GM19239 (cell line): ENCODE results near the gene TCEANC.
"Not testable (repeated sequence)": the region's sequence is repeated elsewhere in the genome, so short reads cannot be mapped to it uniquely, and the experiment has no call there.

Experiments used
- DNase-seq: peaks from one replicate; pipeline ENCODE4 v3.0.0; 2011; ENCODE audit warnings: low spot score; ENCODE audit not compliant: insufficient read length
- FAIRE-seq: peaks from 2 replicates; lab custom pipeline; 2011; peaks lifted over from hg19 to GRCh38; lab: Jason Lieb, UNC

Gene TCEANC, protein sequence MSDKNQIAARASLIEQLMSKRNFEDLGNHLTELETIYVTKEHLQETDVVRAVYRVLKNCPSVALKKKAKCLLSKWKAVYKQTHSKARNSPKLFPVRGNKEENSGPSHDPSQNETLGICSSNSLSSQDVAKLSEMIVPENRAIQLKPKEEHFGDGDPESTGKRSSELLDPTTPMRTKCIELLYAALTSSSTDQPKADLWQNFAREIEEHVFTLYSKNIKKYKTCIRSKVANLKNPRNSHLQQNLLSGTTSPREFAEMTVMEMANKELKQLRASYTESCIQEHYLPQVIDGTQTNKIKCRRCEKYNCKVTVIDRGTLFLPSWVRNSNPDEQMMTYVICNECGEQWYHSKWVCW

GRCh38 chrX:13652850-13653693 lies at the start of gene TCEANC:
TSS of gene TCEANC (plus strand) at chrX:13653141. CDS start at chrX:13662509, 9,368 bp downstream.
- DNase-seq (peak; percentile 40), FAIRE-seq (peak; percentile 100)

DNA sequence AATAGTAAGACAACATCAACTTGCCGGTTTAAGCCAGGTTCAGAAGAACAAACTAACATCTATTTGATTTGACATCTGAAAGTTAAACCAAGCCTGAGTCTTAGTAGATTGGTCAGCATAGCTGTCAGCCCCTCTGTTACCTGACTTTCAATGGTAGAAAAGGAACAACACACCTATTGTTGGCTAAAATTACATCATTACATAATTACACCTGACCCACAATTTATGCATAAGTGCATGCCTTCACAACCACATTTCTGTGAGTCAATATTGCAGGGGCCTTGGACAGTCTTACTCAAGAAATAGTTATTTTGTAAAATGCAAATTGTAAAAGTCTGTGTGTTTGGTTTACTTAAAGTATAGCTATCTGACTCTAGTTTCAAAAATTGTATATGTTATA lies 47.3 kb upstream of the TCEANC start:
- FAIRE-seq, result no peak
- no peak for DNase-seq

- DNase-seq (no peak), FAIRE-seq (peak; percentile 11)
Observed at GRCh38 chrX:13607331-13607995, 45.5 kb upstream of the TCEANC start.

DNA sequence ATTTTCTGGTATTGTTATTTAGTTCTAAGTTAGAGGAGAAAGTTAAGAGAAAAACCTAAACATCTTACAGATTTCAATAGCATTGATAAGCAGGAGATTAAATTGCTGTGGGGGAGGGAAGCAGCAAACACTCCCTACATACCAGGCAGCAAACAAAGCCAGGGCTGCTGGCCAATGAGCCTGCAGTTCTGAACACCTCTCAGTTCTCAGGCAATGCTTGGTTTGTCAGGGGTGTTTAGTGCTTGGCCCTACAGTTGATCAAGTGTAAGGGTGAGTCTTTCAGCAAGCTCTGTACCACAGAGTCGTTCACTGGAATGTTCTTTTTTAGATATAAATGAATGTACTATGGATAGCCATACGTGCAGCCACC lies 45.0 kb upstream of the TCEANC start:
- FAIRE-seq (no peak), DNase-seq (no peak)

DNA sequence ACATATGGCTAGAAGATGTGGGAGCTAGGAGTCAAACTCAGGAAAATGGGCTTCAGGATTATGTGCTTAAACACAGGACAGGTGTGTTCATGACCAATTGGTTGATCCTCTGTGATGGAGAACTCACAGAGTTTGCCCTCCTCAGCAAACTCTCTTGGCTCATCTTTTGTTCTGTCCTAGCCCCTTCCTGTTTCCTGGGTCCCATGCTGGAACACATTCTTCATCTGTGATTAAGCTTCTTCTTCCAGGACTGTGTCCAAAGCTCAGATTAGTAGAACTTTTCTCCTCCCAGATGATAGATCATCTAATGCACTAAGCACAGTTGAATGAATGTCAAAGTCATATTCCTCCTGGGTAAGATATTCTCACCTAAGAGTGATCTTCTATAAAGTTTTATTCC lies 38.8 kb upstream of the TCEANC start:
- FAIRE-seq (no peak), DNase-seq (no peak)

- DNase-seq (no peak), FAIRE-seq (peak; percentile 86)
Observed at GRCh38 chrX:13620207-13620606, 32.7 kb upstream of the TCEANC start.

- DNase-seq (no peak), FAIRE-seq (peak; percentile 76)
Observed at GRCh38 chrX:13622401-13622964, 30.5 kb upstream of the TCEANC start.

DNA sequence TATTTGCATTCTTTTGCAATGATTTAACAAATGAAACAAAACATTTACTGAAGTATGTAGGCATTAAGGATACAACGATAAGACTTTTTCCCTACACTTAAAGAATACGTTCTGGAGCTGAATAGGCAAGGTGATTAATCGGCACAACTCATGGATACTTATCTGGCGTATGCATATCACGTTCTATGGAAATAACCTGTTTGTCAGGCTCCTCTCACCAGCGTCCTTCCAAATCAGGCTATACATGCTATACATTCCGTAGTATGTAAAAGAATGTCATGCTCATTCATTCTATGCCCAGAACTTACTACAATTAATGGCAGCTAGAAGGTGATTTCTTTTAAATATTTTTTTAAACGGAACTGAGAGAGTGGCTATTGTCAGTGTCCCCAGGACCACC lies 25.6 kb upstream of the TCEANC start:
- FAIRE-seq (no peak), DNase-seq (no peak)

GRCh38 chrX:13637224-13637623 lies 15.7 kb upstream of the TCEANC start:
- not testable (repeated sequence) for DNase-seq, FAIRE-seq

- no peak for DNase-seq
- FAIRE-seq, result no peak
Observed at GRCh38 chrX:13638021-13638420, 14.9 kb upstream of the TCEANC start.

DNA sequence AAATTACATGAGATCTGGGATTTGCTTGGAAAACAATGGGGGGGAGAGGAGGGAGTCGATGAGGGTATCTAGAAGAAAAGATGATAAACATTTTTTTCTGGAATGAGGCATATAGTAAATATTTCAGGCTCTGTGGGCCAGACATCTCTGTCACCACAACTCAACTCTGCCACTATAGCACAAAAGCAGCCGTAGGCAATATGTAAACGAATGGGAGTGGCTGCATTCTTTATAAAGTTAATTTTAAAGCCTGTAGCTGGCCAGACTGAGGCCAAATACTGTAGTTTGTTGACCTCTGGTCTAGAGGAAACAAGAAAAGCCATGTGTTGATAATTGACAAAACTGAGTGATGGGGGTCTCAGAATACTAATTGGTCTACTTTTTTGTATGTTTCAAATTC lies 14.1 kb upstream of the TCEANC start:
- FAIRE-seq (no peak), DNase-seq (no peak)

GRCh38 chrX:13641684-13642083 lies 11.3 kb upstream of the TCEANC start:
- not testable (repeated sequence) for FAIRE-seq, DNase-seq

DNA sequence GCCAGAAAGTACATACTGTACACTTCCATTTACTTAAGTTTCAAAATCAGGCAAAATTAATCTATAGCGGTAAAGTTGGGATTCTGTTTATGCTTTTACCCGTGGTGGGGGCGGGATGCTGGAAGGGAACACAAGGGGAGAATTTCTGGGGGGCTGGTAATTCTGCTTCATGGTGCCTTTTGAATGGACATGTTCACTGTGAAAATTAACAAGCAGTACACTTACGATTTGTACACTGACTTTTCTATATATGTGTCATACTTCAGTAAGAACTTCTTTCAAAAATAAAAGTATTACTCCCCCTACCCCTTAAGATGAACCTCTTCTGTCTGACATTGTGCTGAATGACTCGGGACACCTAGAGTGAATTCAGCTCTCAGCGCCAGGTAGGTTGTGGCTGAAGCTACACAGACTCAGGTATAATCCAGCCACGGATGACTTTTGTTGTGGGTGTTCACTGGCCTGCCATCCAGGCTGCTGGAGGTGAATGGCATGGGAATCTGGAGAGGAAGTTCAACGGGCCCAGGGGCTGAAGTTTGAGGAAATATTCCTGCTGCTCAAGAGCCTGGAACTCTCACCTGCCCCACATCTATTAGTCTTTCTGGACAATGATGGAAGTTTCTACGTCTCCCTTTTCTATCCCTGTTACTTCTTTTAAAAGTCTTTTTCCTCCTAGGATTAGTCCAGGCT lies 7.3 kb upstream of the TCEANC start:
- DNase-seq (no peak), FAIRE-seq (no peak)

- FAIRE-seq, result peak; percentile 95
- no peak for DNase-seq
Observed at GRCh38 chrX:13646154-13646549, 6.8 kb upstream of the TCEANC start.

GRCh38 chrX:13647709-13648212 lies 5.2 kb upstream of the TCEANC start:
- no peak for FAIRE-seq

GRCh38 chrX:13648336-13648735 lies 4.6 kb upstream of the TCEANC start:
- DNase-seq, FAIRE-seq: not testable (repeated sequence)

More at GRCh38 chrX:13647709-13648212, 5.2 kb upstream of the TCEANC start:
- no peak for DNase-seq

- DNase-seq (no peak), FAIRE-seq (no peak)
Observed at GRCh38 chrX:13649838-13650237, 3.1 kb upstream of the TCEANC start.

- DNase-seq (no peak), FAIRE-seq (no peak)
Observed at GRCh38 chrX:13650318-13650717, 2.6 kb upstream of the TCEANC start.

DNA sequence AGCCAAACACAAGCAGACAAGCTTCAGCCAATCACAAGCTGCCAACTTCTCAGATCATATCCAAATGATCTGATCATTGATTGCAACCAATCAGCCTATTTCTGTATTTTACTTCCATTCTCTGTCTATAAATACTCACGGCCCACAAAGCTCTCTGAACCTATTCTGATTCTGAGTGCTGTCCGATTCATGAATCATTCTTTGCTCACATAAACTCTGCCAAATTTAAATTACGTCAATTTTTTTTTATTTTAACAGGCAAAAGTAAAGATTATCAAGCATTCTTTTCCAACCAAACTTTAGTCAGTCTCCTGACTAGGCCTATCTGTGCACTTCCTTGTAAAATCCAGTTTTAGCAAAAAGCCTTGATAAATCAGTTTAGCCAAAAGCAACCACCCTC lies 1.8 kb upstream of the TCEANC start:
- DNase-seq (no peak), FAIRE-seq (no peak)
